HepG2 (cell line): ENCODE data around the gene NDUFAF8. TPM values are rescaled to one million over a fixed set of nuclear protein-coding genes. Genes with fewer than 3 reads are reported as not detected.
A peak's percentile ranks its signal among the peaks of the same experiment; 100 is the strongest.

ENCODE experiments used
- ATAC-seq: fragments of 200-7000 bp; cut with Tn5 transposase; 3 replicates; pipeline ENCODE4 v1.9.1; 2020; ENCODE audit warnings: mild to moderate bottlenecking, moderate library complexity
- BruUV-seq: library from RNA; stranded (reverse); fragments of 400-500 nt; replicated peaks from 2 replicates; lab custom pipeline; 2021; lab: Mats Ljungman, UMichigan
- CTCF ChIA-PET: fragments of 300-600 bp; formaldehyde crosslinking; extraction: SDS; loops from one replicate; lab custom pipeline; 2021; ENCODE audit warnings: low total read pairs, inconsistent platforms, low intra/inter-chr PET ratio; lab: Yijun Ruan, JAX
- POLR2A ChIA-PET: fragments of 350-600 bp; sonication (Branson Sonifier 250); formaldehyde crosslinking; loops from one replicate; lab custom pipeline; 2020; ENCODE audit warnings: antibody characterized with exemption, inconsistent platforms; lab: Yijun Ruan, JAX
- DNase-seq: peaks from one replicate; pipeline ENCODE4 v3.0.0-alpha.2; 2015; ENCODE audit warnings: low spot score
- FAIRE-seq: peaks from 3 replicates; lab custom pipeline; 2011; peaks lifted over from hg19 to GRCh38; lab: Jason Lieb, UNC
- H2AFZ ChIP-seq: one replicate; pipeline ENCODE4 v1.6.1; 2011; ENCODE audit warnings: low read length, inconsistent platforms
- H3K27ac ChIP-seq: fragments of 300-600 bp; 3 replicates; pipeline ENCODE4 v1.8.0; 2011; ENCODE audit warnings: mixed run types, mild to moderate bottlenecking, mixed read lengths, low read length, inconsistent platforms; ENCODE audit not compliant: insufficient read depth; ENCODE audit errors: extremely low read length
- H3K27me3 ChIP-seq, 2 experiments: fragments of 200-600 bp in 1 of 2; 2 replicates in 1 of 2; 3 replicates in 1 of 2; pipeline versions ENCODE4 v1.6.0 to v1.8.0; 2011; ENCODE audit warnings: low read length in 2 of 2, mild to moderate bottlenecking in 2 of 2, moderate library complexity in 2 of 2, inconsistent platforms in 1 of 2; ENCODE audit not compliant: insufficient read depth in 2 of 2, control insufficient read depth in 1 of 2
- H3K36me3 ChIP-seq, 2 experiments: fragments of 200-600 bp in 1 of 2; replicated peaks in 1 of 2; 2 replicates in 1 of 2; 3 replicates in 1 of 2; pipeline versions ENCODE4 v1.5.1 to v1.8.0; 2011; ENCODE audit warnings: low read length in 2 of 2, inconsistent platforms in 1 of 2; ENCODE audit not compliant: insufficient read depth in 2 of 2, control insufficient read depth in 1 of 2
- H3K4me1 ChIP-seq: 2 replicates; pipeline ENCODE4 v1.5.1; 2012; ENCODE audit warnings: low read length, inconsistent platforms; ENCODE audit not compliant: insufficient read depth
- H3K4me2 ChIP-seq: 2 replicates; pipeline ENCODE4 v1.6.0; 2011; ENCODE audit warnings: low read depth, low read length, inconsistent platforms
- H3K4me3 ChIP-seq, 3 experiments: fragments of 200-600 bp in 1 of 3; sonication (generic), shearing (Covaris generic) in 1 of 3; replicated peaks in 1 of 3; 2 replicates each; pipeline ENCODE4 v1.5.1; 2011 to 2016; ENCODE audit warnings: low read length in 3 of 3, inconsistent platforms in 2 of 3, low read depth in 2 of 3, mild to moderate bottlenecking in 2 of 3, control low read depth in 1 of 3, mixed read lengths in 1 of 3; ENCODE audit not compliant: insufficient read depth in 1 of 3
- H3K79me2 ChIP-seq: one replicate; pipeline ENCODE4 v1.6.1; 2011; ENCODE audit warnings: low read length, inconsistent platforms; ENCODE audit not compliant: insufficient read depth
- H3K9ac ChIP-seq: 2 replicates; pipeline ENCODE4 v1.6.0; 2011; ENCODE audit warnings: mild to moderate bottlenecking, low read depth, low read length, inconsistent platforms; ENCODE audit not compliant: insufficient read depth
- H3K9me3 ChIP-seq: 2 replicates; pipeline ENCODE4 v1.5.1; 2012; ENCODE audit warnings: mild to moderate bottlenecking, low read length
- H4K20me1 ChIP-seq: 2 replicates; pipeline ENCODE4 v1.6.0; 2011; ENCODE audit warnings: inconsistent platforms, mild to moderate bottlenecking, low read length, moderate library complexity; ENCODE audit not compliant: insufficient read depth
- AGO2 ChIP-seq: fragments of 200-400 bp; formaldehyde crosslinking; optimal IDR thresholded peaks from 2 replicates; pipeline ENCODE3; 2017; ENCODE audit warnings: mild to moderate bottlenecking, low read depth, low read length, moderate library complexity
- ERF ChIP-seq: IDR thresholded peaks from 2 replicates; pipeline ENCODE4 v1.6.1; 2018; ENCODE audit warnings: missing biosample characterization, missing genetic modification reagents
- JUNB ChIP-seq: sonication (generic); formaldehyde crosslinking; IDR thresholded peaks from 2 replicates; pipeline ENCODE4 v1.8.0; 2022; ENCODE audit warnings: missing genetic modification reagents, mild to moderate bottlenecking, borderline replicate concordance
- ZNF550 ChIP-seq: sonication (generic); formaldehyde crosslinking; IDR thresholded peaks from 2 replicates; pipeline ENCODE4 v1.4.0; 2020; ENCODE audit warnings: mild to moderate bottlenecking, missing genetic modification reagents, borderline replicate concordance
- WGBS: methylation state at CpG from one replicate; pipeline ENCODE4 v1.1.6; 2017; ENCODE audit warnings: low lambda C conversion rate; 5-methylcytosine and 5-hydroxymethylcytosine counted together
- in situ Hi-C: cut with HindIII; loops from 2 replicates; pipeline ENCODE4 v1.10.0; 2017; ENCODE audit warnings: low pct_unique_long_range_greater_than_20kb; ENCODE audit not compliant: extremely low pct_ligation_motif_present
- intact Hi-C: fragments of 100-400 bp; cut with micrococcal nuclease; formaldehyde crosslinking; loops from one replicate; pipeline ENCODE4 v1.10.0; 2022; ENCODE audit not compliant: unreplicated experiment
- polyA plus RNA-seq, 8 experiments: library from polyadenylated mRNA; depleted of rRNA in 3 of 8; stranded (reverse) in 7 of 8; unstranded in 1 of 8; fragments of >200 nt; fragmentation: Illumina TruSeq in 4 of 8; extraction: Trizol in 4 of 8; gene quantifications; 2 replicates each; pipeline versions ENCODE4 v1.2.1 to v1.2.3, GENCODE V29; 2011 to 2016; ENCODE audit warnings: low read depth in 4 of 8, missing spikeins in 1 of 8, mixed read lengths in 1 of 8; ENCODE audit not compliant: insufficient read depth in 1 of 8
- total RNA-seq, 5 experiments: library from RNA; depleted of rRNA; stranded (reverse); fragments of >200 nt; fragmentation: Illumina TruSeq; extraction: Trizol; gene quantifications; 2 replicates each; pipeline ENCODE4 v1.2.3, GENCODE V29; 2016; ENCODE audit warnings: low read depth in 1 of 5
- TF ChIP-seq, protein P1 (sequence below): sonication (generic); formaldehyde crosslinking; IDR thresholded peaks from 2 replicates; pipeline ENCODE4 v1.5.0; 2020; ENCODE audit warnings: mild to moderate bottlenecking, missing genetic modification reagents
- TF ChIP-seq, protein P2 (sequence below): sonication (generic); formaldehyde crosslinking; IDR thresholded peaks from 2 replicates; pipeline ENCODE4 v1.8.0; 2022; ENCODE audit warnings: mild to moderate bottlenecking, missing genetic modification reagents

NDUFAF8 gene
- total and polyA plus RNA-seq, 2 of the 13 experiments (the other 11 are each of a cell fraction or from before 2014, with no cell fraction given) = 75.6 to 233 TPM

DNA sequence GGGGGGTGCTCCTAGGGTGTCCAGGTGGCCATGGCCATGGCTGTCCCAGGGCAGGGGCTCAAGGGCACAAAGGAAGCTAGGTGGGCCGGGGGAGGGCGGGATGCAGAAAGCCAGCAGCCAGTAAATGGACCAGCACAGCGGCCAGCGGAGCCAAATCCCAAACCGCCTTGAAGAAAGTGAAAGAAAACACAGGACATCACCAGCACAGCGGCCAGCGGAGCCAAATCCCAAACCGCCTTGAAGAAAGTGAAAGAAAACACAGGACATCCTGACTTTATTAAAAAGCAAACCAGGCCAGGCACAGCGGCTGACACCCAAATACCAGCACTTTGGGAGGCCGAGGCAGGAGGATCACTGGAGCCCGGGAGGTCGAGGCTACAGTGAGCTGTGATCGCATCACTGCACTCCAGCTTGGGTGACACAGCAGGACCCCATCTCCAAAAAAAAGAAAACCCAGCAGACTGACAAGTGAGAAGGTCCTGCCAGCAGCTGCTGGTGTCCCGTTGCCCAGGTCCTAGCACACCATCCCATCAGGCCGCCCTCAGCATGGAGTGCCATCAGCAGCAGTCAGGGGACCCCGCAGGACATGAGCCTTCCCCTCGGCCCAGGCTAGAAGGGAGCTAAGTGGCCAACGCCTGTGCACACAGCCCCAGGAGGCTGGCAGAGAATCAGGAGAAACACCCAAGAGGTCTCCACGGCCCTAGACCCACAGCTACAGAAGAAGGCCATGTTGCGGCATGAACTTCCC lies 39.0 kb downstream of the NDUFAF8 start:
- no peak for DNase-seq
- H3K9me3 ChIP-seq = no peaks in the 10 kb centered on the region
- H3K4me3 ChIP-seq = no peak overlapping the region
- CTCF ChIA-PET = no interaction called here
- no peak for FAIRE-seq
- H3K4me2 ChIP-seq = no peak overlapping the region
- intact Hi-C loops = no loop called here
- BruUV-seq = no TSS peak
- H3K79me2 ChIP-seq = no peaks in the 10 kb centered on the region
- POLR2A ChIA-PET = no interaction called here
- no peak for ATAC-seq
- H3K27me3 ChIP-seq = no peaks in the 10 kb centered on the region
- H4K20me1 ChIP-seq = no peaks in the 10 kb centered on the region
- H3K9ac ChIP-seq = no peak overlapping the region
- H3K4me1 ChIP-seq = no peaks in the 10 kb centered on the region
- peaks cover 27 to 62% of the 10 kb centered on the region in 2 experiments; a peak in 4 of 5 replicates for H3K36me3 ChIP-seq
- 97% methylated on average over 20 of the region's 20 CpGs for whole genome bisulfite sequencing
- no peak overlapping the region for H2AFZ ChIP-seq
- in situ Hi-C loops = no loop called here
- TF ChIP-seq ZNF550 (CRISPR knock-in tag) (no peak), JUNB (no peak)
- TF ChIP-seq, protein P1, sequence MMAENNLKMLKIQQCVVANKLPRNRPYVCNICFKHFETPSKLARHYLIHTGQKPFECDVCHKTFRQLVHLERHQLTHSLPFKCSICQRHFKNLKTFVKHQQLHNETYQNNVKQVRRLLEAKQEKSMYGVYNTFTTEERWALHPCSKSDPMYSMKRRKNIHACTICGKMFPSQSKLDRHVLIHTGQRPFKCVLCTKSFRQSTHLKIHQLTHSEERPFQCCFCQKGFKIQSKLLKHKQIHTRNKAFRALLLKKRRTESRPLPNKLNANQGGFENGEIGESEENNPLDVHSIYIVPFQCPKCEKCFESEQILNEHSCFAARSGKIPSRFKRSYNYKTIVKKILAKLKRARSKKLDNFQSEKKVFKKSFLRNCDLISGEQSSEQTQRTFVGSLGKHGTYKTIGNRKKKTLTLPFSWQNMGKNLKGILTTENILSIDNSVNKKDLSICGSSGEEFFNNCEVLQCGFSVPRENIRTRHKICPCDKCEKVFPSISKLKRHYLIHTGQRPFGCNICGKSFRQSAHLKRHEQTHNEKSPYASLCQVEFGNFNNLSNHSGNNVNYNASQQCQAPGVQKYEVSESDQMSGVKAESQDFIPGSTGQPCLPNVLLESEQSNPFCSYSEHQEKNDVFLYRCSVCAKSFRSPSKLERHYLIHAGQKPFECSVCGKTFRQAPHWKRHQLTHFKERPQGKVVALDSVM (CRISPR knock-in tag) = peak; percentile 50; the same call in 1 of the 2 replicates
- no peak overlapping the region for H3K27ac ChIP-seq

DNA sequence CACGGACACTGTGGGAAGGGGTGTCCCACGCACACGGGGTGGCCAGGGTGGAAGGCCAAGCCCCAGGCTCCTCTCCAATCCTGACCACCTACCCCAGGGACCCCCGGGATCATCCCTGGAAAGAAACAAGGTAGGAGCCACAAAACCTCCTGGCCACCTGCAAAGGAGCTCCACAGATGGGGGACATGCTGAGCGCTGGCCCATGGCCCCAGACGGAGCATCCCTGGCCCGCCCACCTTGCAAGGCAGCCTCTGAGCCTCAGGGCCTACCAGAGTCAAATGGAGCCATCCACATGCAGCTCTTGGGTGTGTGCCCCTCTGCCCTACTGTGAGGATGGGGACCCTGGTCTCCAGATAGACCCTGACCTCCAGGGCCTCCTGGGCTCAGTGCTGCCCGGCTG lies 39.7 kb downstream of the NDUFAF8 start:
- POLR2A ChIA-PET = no interaction called here
- Histone ChIP-seq H4K20me1 (no peaks in the 10 kb centered on the region), H3K27ac (no peak overlapping the region), H3K9me3 (no peaks in the 10 kb centered on the region)
- WGBS = 94% methylated on average over 5 of the region's 8 CpGs
- BruUV-seq = no TSS peak
- DNase-seq = no peak
- no peak for FAIRE-seq
- in situ Hi-C loops = no loop called here
- TF ChIP-seq, protein P2, sequence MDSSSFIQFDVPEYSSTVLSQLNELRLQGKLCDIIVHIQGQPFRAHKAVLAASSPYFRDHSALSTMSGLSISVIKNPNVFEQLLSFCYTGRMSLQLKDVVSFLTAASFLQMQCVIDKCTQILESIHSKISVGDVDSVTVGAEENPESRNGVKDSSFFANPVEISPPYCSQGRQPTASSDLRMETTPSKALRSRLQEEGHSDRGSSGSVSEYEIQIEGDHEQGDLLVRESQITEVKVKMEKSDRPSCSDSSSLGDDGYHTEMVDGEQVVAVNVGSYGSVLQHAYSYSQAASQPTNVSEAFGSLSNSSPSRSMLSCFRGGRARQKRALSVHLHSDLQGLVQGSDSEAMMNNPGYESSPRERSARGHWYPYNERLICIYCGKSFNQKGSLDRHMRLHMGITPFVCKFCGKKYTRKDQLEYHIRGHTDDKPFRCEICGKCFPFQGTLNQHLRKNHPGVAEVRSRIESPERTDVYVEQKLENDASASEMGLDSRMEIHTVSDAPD (CRISPR knock-in tag) = no peak
- TF ChIP-seq AGO2 (peak; percentile 30), ERF (no peak)
- TF ChIP-seq, all 625 proteins: peak for 1
- intact Hi-C loops = no loop called here
- no peak overlapping the region for H3K4me3 ChIP-seq
- ATAC-seq = no peak
- no peaks in the 10 kb centered on the region for H3K79me2 ChIP-seq
- CTCF ChIA-PET = no interaction called here
- H3K27me3 ChIP-seq = no peaks in the 10 kb centered on the region
- no peak overlapping the region for H3K4me2 ChIP-seq
- no peak overlapping the region for H3K9ac ChIP-seq
- peaks cover 25 to 57% of the 10 kb centered on the region in 2 experiments; a peak in 4 of 5 replicates for H3K36me3 ChIP-seq
- no peak overlapping the region for H2AFZ ChIP-seq
- no peaks in the 10 kb centered on the region for H3K4me1 ChIP-seq
